A549 (cell line): ENCODE data around the gene SYT3.

Source experiments
- CTCF ChIP-seq: fragments of >200 bp; sonication (Bioruptor Twin); formaldehyde crosslinking; IDR thresholded peaks from 3 replicates; pipeline ENCODE4 v1.5.1; 2016
- ELK1 ChIP-seq: fragments of 150-350 bp; IDR thresholded peaks from 2 replicates; pipeline ENCODE4 v1.6.1; 2014; ENCODE audit warnings: low read depth, mild to moderate bottlenecking, low read length
- HOXB5 ChIP-seq: fragments of 250-450 bp; sonication (Bioruptor Pico); IDR thresholded peaks from 2 replicates; pipeline ENCODE4 v1.5.0; 2020; ENCODE audit warnings: mild to moderate bottlenecking, moderate library complexity
- JUN ChIP-seq, 2 experiments: fragments of >200 bp; sonication (Bioruptor Twin); formaldehyde crosslinking; IDR thresholded peaks; 2 replicates in 1 of 2; 3 replicates in 1 of 2; pipeline ENCODE4 v1.6.1; 2016 to 2017
- MYC ChIP-seq: IDR thresholded peaks from 2 replicates; pipeline ENCODE4 v1.6.1; 2012; ENCODE audit warnings: mild to moderate bottlenecking, inconsistent platforms, low read length, improper control_type of control experiment, borderline replicate concordance
- NPAS2 ChIP-seq: fragments of 250-450 bp; sonication (Bioruptor Pico); IDR thresholded peaks from 2 replicates; pipeline ENCODE4 v1.8.0; 2022; ENCODE audit warnings: mild to moderate bottlenecking, moderate library complexity, borderline replicate concordance
- PBX3 ChIP-seq: IDR thresholded peaks from 2 replicates; pipeline ENCODE4 v1.6.1; 2012
- POLR2A ChIP-seq: IDR thresholded peaks from 2 replicates; pipeline ENCODE4 v1.6.1; 2012; ENCODE audit warnings: mild to moderate bottlenecking, low read length
- POLR2AphosphoS2 ChIP-seq: conservative IDR thresholded peaks from 2 replicates; pipeline ENCODE4 v1.6.1; 2012; ENCODE audit warnings: low read length, improper control_type of control experiment, inconsistent platforms
- RFX5 ChIP-seq: fragments of 450-650 bp; IDR thresholded peaks from 2 replicates; pipeline ENCODE4 v1.7.1; 2014; ENCODE audit warnings: antibody characterized with exemption, mild to moderate bottlenecking, moderate library complexity
- SMC3 ChIP-seq: fragments of >200 bp; sonication (Bioruptor Twin); formaldehyde crosslinking; IDR thresholded peaks from 3 replicates; pipeline ENCODE4 v1.6.1; 2018; ENCODE audit warnings: inconsistent platforms
- TP53 ChIP-seq: fragments of 250-450 bp; sonication (Bioruptor Pico); IDR thresholded peaks from 2 replicates; pipeline ENCODE4 v1.5.0; 2021; ENCODE audit warnings: mild to moderate bottlenecking, moderate library complexity
- ZNF302 ChIP-seq: fragments of 250-450 bp; sonication (Bioruptor Pico); IDR thresholded peaks from 2 replicates; pipeline ENCODE4 v1.9.0; 2021; ENCODE audit warnings: inconsistent platforms, mild to moderate bottlenecking, moderate library complexity
- ZSCAN20 ChIP-seq: fragments of 250-450 bp; sonication (Bioruptor Pico); IDR thresholded peaks from 2 replicates; pipeline ENCODE4 v1.8.0; 2022; ENCODE audit warnings: mild to moderate bottlenecking, moderate library complexity

GRCh38 chr19:50649433-50650391, 10.0 kb upstream of the SYT3 start, which contains the start of gene C19orf81:
- no peak for TF ChIP-seq POLR2AphosphoS2
- TF ChIP-seq MYC = no peak
- no peak for TF ChIP-seq CTCF
- no peak for TF ChIP-seq NPAS2 (CRISPR knock-in tag)
- TF ChIP-seq ZNF302 (CRISPR knock-in tag) = no peak
- no peak for TF ChIP-seq POLR2A
- TF ChIP-seq ELK1 = no peak
- TF ChIP-seq SMC3 = no peak
- TF ChIP-seq ZSCAN20 (CRISPR knock-in tag) = no peak
- TF ChIP-seq TP53 (CRISPR knock-in tag) = no peak
- TF ChIP-seq RFX5 = no peak
- TF ChIP-seq PBX3 = no peak
- TF ChIP-seq HOXB5 (CRISPR knock-in tag) = no peak
- no peak for TF ChIP-seq JUN (IDR thresholded peaks at IDR 0.05)
